Neural crest cell (in vitro differentiated cells): ENCODE measurements around the gene RALBP1. TPM values are rescaled to one million over a fixed set of nuclear protein-coding genes. Genes with fewer than 3 reads are reported as not detected.

Experiments
- DNase-seq: peaks from one replicate; pipeline ENCODE4 v3.0.0; 2021; ENCODE audit warnings: low read depth, mixed read lengths, low spot score
- H3K27ac Mint-ChIP-seq: one replicate; pipeline ENCODE4 v1.8.0; 2021; ENCODE audit warnings: mild to moderate bottlenecking, mixed read lengths; ENCODE audit not compliant: unreplicated experiment
- H3K27me3 Mint-ChIP-seq: 2 replicates; pipeline ENCODE4 v1.8.0; 2021; ENCODE audit warnings: low read depth, mild to moderate bottlenecking, mixed read lengths
- H3K36me3 Mint-ChIP-seq: 2 replicates; pipeline ENCODE4 v1.8.0; 2021; ENCODE audit warnings: low read depth, mild to moderate bottlenecking, mixed read lengths
- H3K4me1 Mint-ChIP-seq: 2 replicates; pipeline ENCODE4 v1.8.0; 2021; ENCODE audit warnings: mixed read lengths
- H3K4me3 Mint-ChIP-seq: one replicate; pipeline ENCODE4 v1.8.0; 2021; ENCODE audit warnings: mild to moderate bottlenecking, mixed read lengths
- H3K9me3 Mint-ChIP-seq: 2 replicates; pipeline ENCODE4 v1.8.0; 2021; ENCODE audit warnings: mixed read lengths
- CTCF ChIP-seq: fragments of 200-600 bp; sonication (generic); conservative IDR thresholded peaks from 2 replicates; pipeline ENCODE4 v1.5.0; 2021; ENCODE audit warnings: antibody characterized with exemption, mild to moderate bottlenecking
- total RNA-seq: library from RNA; stranded (reverse); gene quantifications from 2 replicates; pipeline ENCODE4 v1.2.1, GENCODE V29; 2021

Gene RALBP1
- total RNA-seq, 1 donor from 2014 or later, result 47.0 TPM

GRCh38 chr18:9519399-9519798, 44.1 kb downstream of the RALBP1 start:
- TF ChIP-seq CTCF, result no peak
- H3K9me3 Mint-ChIP-seq, result no peaks in the 10 kb centered on the region
- no peak overlapping the region for H3K27ac Mint-ChIP-seq
- H3K4me3 Mint-ChIP-seq, result no peak overlapping the region
- no peak for DNase-seq
- H3K27me3 Mint-ChIP-seq, result no peaks in the 10 kb centered on the region
- peaks cover 2% of the 10 kb centered on the region for H3K36me3 Mint-ChIP-seq
- H3K4me1 Mint-ChIP-seq, result no peaks in the 10 kb centered on the region

GRCh38 chr18:9520666-9521065, 45.4 kb downstream of the RALBP1 start:
- H3K4me1 Mint-ChIP-seq, result no peaks in the 10 kb centered on the region
- no peaks in the 10 kb centered on the region for H3K27me3 Mint-ChIP-seq
- H3K27ac Mint-ChIP-seq, result no peak overlapping the region
- peaks cover 5% of the 10 kb centered on the region for H3K36me3 Mint-ChIP-seq
- H3K4me3 Mint-ChIP-seq, result no peak overlapping the region
- no peaks in the 10 kb centered on the region for H3K9me3 Mint-ChIP-seq
- no peak for DNase-seq
- no peak for TF ChIP-seq CTCF

GRCh38 chr18:9521770-9522169, 46.5 kb downstream of the RALBP1 start:
- DNase-seq, result no peak
- no peaks in the 10 kb centered on the region for H3K4me1 Mint-ChIP-seq
- peaks cover 7% of the 10 kb centered on the region for H3K36me3 Mint-ChIP-seq
- H3K27ac Mint-ChIP-seq, result no peak overlapping the region
- H3K27me3 Mint-ChIP-seq, result no peaks in the 10 kb centered on the region
- no peak for TF ChIP-seq CTCF
- H3K4me3 Mint-ChIP-seq, result no peak overlapping the region
- no peaks in the 10 kb centered on the region for H3K9me3 Mint-ChIP-seq

GRCh38 chr18:9522952-9523351, 47.6 kb downstream of the RALBP1 start:
- Mint-ChIP-seq H3K27me3 (no peaks in the 10 kb centered on the region), H3K9me3 (peaks cover 7% of the 10 kb centered on the region), H3K27ac (no peak overlapping the region), H3K4me3 (no peak overlapping the region), H3K36me3 (peaks cover 17% of the 10 kb centered on the region), H3K4me1 (no peaks in the 10 kb centered on the region)
- DNase-seq, result no peak
- no peak for TF ChIP-seq CTCF

- Mint-ChIP-seq H3K27ac (no peak overlapping the region), H3K4me3 (no peak overlapping the region), H3K9me3 (peaks cover 7% of the 10 kb centered on the region), H3K4me1 (no peaks in the 10 kb centered on the region), H3K27me3 (no peaks in the 10 kb centered on the region), H3K36me3 (peaks cover 25% of the 10 kb centered on the region)
- no peak for TF ChIP-seq CTCF
- DNase-seq, result no peak
Measured at GRCh38 chr18:9526458-9526857, 51.1 kb downstream of the RALBP1 start.
